Measurements from ENCODE around the gene ACAD11.

GRCh38 chr3:132543011-132543739, 116.4 kb downstream of the ACAD11 start:
- no peak for TF ChIP-seq ZNF274 (IDR thresholded peaks at IDR 0.05; ENCODE audit: low read depth, low read length)
- TF ChIP-seq YY1 (IDR thresholded peaks at IDR 0.05; ENCODE audit: insufficient read depth, insufficient read length), result no peak

Measured in NT2/D1 (cell line).